ENCODE measurements around the gene LNX1. TPM values are rescaled to one million over a fixed set of nuclear protein-coding genes. Genes with fewer than 3 reads are reported as not detected.

LNX1 gene
- polyA plus RNA-seq, 2 of the 4 experiments (the other 2 are of a cell fraction), result 0.04 to 0.14 TPM

DNA sequence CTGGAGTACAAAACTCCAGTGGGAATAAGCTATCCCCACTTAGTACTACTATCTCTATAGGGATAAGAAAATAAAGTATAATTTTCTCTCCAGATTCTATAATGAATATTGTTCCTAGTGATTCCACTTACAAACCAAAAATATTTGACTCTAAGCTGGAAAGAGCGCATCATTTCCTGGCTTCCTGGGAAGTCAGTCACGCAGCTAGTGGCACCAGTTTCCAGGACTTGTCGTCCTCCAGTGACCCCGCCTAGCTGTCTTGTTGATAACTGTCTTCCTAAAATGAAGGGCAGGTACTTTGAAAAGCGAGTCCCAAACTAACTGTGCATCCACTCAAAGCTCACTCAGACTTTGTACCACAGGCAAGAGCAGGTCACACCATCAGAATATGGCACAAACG is 39.3 kb downstream of the LNX1 start:
- H3K9me3 ChIP-seq, result no peaks in the 10 kb centered on the region
- no peaks in the 10 kb centered on the region for H3K4me1 ChIP-seq
- 69% methylated on average over 6 of the region's 6 CpGs for WGBS (ENCODE audit: missing lambda C conversion rate)
- ChIA-PET CTCF (interaction anchor here (1.3 kb wide), 1 partner anchor 11 kb away, joined by 3 read pairs; no protein-coding TSS in a partner anchor), POLR2A (no interaction called here)
- TF ChIP-seq ZSCAN20 (CRISPR knock-in tag; IDR thresholded peaks at IDR 0.05) (no peak), TFCP2L1 (CRISPR knock-in tag; IDR thresholded peaks at IDR 0.05) (no peak), RFX5 (IDR thresholded peaks at IDR 0.05) (no peak), HDAC2 (IDR thresholded peaks at IDR 0.05) (no peak), JUNB (IDR thresholded peaks at IDR 0.05) (no peak), HEYL (CRISPR knock-in tag; IDR thresholded peaks at IDR 0.05) (no peak)
- no peak for DNase-seq (ENCODE audit: low read depth in 1 of 2, low spot score in 1 of 2)
- H3K4me3 ChIP-seq, result no peak overlapping the region
- ATAC-seq, result no peak
- H3K4me2 ChIP-seq, result no peak overlapping the region
- FAIRE-seq, result no peak
- no peak overlapping the region for H3K27ac ChIP-seq

GRCh38 chr4:53551281-53551864 is 39.9 kb downstream of the LNX1 start:
- no peak for ATAC-seq
- no peak for FAIRE-seq
- no peak overlapping the region for H3K27ac ChIP-seq
- TF ChIP-seq SREBF2 (IDR thresholded peaks at IDR 0.05) (no peak), ATOH8 (CRISPR knock-in tag; IDR thresholded peaks at IDR 0.05; ENCODE audit: low read depth) (no peak), RNF2 (IDR thresholded peaks at IDR 0.05; ENCODE audit: borderline replicate concordance, low read depth) (no peak), JUN (IDR thresholded peaks at IDR 0.05) (no peak), MAZ (IDR thresholded peaks at IDR 0.05; ENCODE audit: borderline replicate concordance, low read depth, low read length) (no peak), HEYL (CRISPR knock-in tag; IDR thresholded peaks at IDR 0.05) (no peak), REST (IDR thresholded peaks at IDR 0.05) (no peak), POLR2AphosphoS2 (conservative IDR thresholded peaks at IDR 0.05; ENCODE audit: low read length) (no peak), KDM5A (IDR thresholded peaks at IDR 0.05) (no peak)
- H3K4me2 ChIP-seq, result no peak overlapping the region
- H3K4me1 ChIP-seq, result no peaks in the 10 kb centered on the region
- H3K9me3 ChIP-seq, result no peaks in the 10 kb centered on the region
- ChIA-PET CTCF (interaction anchor here (1.3 kb wide), 1 partner anchor 10 kb away, joined by 3 read pairs; no protein-coding TSS in a partner anchor), POLR2A (no interaction called here)
- WGBS (ENCODE audit: missing lambda C conversion rate), result 79% methylated on average over 7 of the region's 7 CpGs
- no peak for DNase-seq (ENCODE audit: low read depth in 1 of 2, low spot score in 1 of 2)
- no peak overlapping the region for H3K4me3 ChIP-seq

DNA sequence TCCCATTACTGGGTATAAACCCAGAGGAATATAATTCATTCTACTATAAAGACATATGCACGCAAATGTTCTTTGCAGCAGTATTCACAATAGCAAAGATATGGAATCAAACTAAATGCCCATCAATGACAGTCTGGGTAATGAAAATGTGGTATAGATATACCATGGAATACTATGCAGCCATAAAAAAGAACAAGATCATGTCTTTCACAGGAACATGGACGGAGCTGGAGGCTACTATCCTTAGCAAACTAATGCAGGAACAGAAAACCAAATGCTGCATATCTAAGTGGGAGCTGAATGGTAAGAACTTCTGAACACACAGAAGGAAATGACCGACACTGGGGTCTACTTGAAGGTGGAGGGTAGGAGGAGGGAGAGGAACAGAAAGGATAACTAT is 42.6 kb downstream of the LNX1 start:
- ChIA-PET CTCF (no interaction called here), POLR2A (no interaction called here)
- Histone ChIP-seq H3K27ac (no peak overlapping the region), H3K4me3 (no peak overlapping the region), H3K4me2 (no peak overlapping the region), H3K4me1 (no peaks in the 10 kb centered on the region), H3K9me3 (no peaks in the 10 kb centered on the region)
- ATAC-seq (no peak), DNase-seq (ENCODE audit: low read depth in 1 of 2, low spot score in 1 of 2) (no peak), FAIRE-seq (no peak)
- TF ChIP-seq BHLHE40 (IDR thresholded peaks at IDR 0.05; ENCODE audit: low read depth, low read length), result no peak
- TF ChIP-seq, protein P1, sequence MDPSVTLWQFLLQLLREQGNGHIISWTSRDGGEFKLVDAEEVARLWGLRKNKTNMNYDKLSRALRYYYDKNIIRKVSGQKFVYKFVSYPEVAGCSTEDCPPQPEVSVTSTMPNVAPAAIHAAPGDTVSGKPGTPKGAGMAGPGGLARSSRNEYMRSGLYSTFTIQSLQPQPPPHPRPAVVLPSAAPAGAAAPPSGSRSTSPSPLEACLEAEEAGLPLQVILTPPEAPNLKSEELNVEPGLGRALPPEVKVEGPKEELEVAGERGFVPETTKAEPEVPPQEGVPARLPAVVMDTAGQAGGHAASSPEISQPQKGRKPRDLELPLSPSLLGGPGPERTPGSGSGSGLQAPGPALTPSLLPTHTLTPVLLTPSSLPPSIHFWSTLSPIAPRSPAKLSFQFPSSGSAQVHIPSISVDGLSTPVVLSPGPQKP (IDR thresholded peaks at IDR 0.05; ENCODE audit: low read depth, low read length), result no peak
- WGBS (ENCODE audit: missing lambda C conversion rate), result 58% methylated on average over 3 of the region's 3 CpGs
